Gastrocnemius medialis (tissue), 4 donors: Measurements from ENCODE around the gene MRAS. TPM values are rescaled to one million over a fixed set of nuclear protein-coding genes. Genes with fewer than 3 reads are reported as not detected.

Source experiments
- ATAC-seq, 2 donors: fragments of 150-250 bp; one replicate each; pipeline ENCODE4 v1.9.1; 2016
- DNase-seq, 2 donors: peaks; one replicate each; pipeline ENCODE4 v3.0.0-alpha.2; 2019
- H3K27ac ChIP-seq, 4 donors: fragments of 200-600 bp; sonication (generic); 1 replicate in 1 of 4; 2 replicates in 3 of 4; pipeline ENCODE4 v1.5.1; 2016 to 2018; ENCODE audit warnings: mild to moderate bottlenecking in 2 of 4, moderate library complexity in 1 of 4
- H3K27me3 ChIP-seq, 3 donors: fragments of 200-600 bp; sonication (generic) in 2 of 3; 1 replicate in 1 of 3; 2 replicates in 2 of 3; pipeline versions ENCODE4 v1.5.1 to v1.6.0; 2016 to 2019; ENCODE audit warnings: mild to moderate bottlenecking in 1 of 3, moderate library complexity in 1 of 3
- H3K36me3 ChIP-seq, 2 donors: fragments of 200-600 bp; sonication (generic) in 1 of 2; one replicate each; pipeline ENCODE4 v1.5.1; 2017 to 2018
- H3K4me1 ChIP-seq, 2 donors: fragments of 200-600 bp; sonication (generic) in 1 of 2; one replicate each; pipeline ENCODE4 v1.5.1; 2016 to 2017; ENCODE audit warnings: mild to moderate bottlenecking in 2 of 2
- H3K4me3 ChIP-seq, 4 donors: fragments of 200-600 bp; sonication (generic) in 3 of 4; 1 replicate in 1 of 4; 2 replicates in 3 of 4; pipeline ENCODE4 v1.5.1; 2016 to 2019; ENCODE audit warnings: mild to moderate bottlenecking in 2 of 4
- H3K9me3 ChIP-seq, 3 donors: fragments of 200-600 bp; sonication (generic) in 2 of 3; 1 replicate in 1 of 3; 2 replicates in 2 of 3; pipeline ENCODE4 v1.5.1; 2016 to 2019
- CTCF ChIP-seq, 5 experiments: fragments of 450-650 bp in 3 of 5; fragments of 200-600 bp in 2 of 5; sonication (generic) in 2 of 5; IDR thresholded peaks in 4 of 5; conservative IDR thresholded peaks in 1 of 5; 1 replicate in 4 of 5; 2 replicates in 1 of 5; pipeline ENCODE4 v1.5.1; 2016 to 2019; ENCODE audit warnings: antibody characterized with exemption in 5 of 5, mild to moderate bottlenecking in 3 of 5, moderate library complexity in 3 of 5
- POLR2A ChIP-seq, 2 donors: fragments of 450-650 bp; IDR thresholded peaks; one replicate each; pipeline ENCODE4 v1.6.1; 2017; ENCODE audit warnings: antibody characterized with exemption in 2 of 2, mild to moderate bottlenecking in 2 of 2, moderate library complexity in 2 of 2
- in situ Hi-C, 4 donors: fragments of 200-750 bp; cut with MboI; loops; one replicate each; pipeline versions ENCODE4 v1.15.0 to v1.8.0; 2017; ENCODE audit warnings: low sequenced_read_pairs in 4 of 4
- intact Hi-C: fragments of 100-400 bp; cut with DNase I; formaldehyde crosslinking; loops from one replicate; pipeline ENCODE4 v1.15.1; 2023; ENCODE audit warnings: low total_unique reads
- total RNA-seq, 4 donors: library from RNA; depleted of rRNA; stranded (reverse); fragments of >200 nt; gene quantifications; one replicate each; pipeline versions ENCODE4 v1.1.0 to v1.2.3, GENCODE V29; 2016

MRAS gene
- total RNA-seq, 4 donors from 2014 or later = 45.8 to 149 (median 57.7) TPM

- in situ Hi-C loops = no loop called here
- Histone ChIP-seq H3K27ac (peak overlapping the region in 2 of 4 donors; percentile 18 to 57), H3K36me3 (no peaks in the 10 kb centered on the region), H3K4me3 (no peak overlapping the region), H3K4me1 (peaks cover 48 to 50% of the 10 kb centered on the region in 2 donors), H3K9me3 (no peaks in the 10 kb centered on the region), H3K27me3 (no peaks in the 10 kb centered on the region)
- no peak for DNase-seq
- ATAC-seq = no peak
- TF ChIP-seq POLR2A (IDR thresholded peaks at IDR 0.05) = no peak
- TF ChIP-seq CTCF (IDR thresholded peaks at IDR 0.05 in 4 of 5, conservative IDR thresholded peaks at IDR 0.05 in 1 of 5) = no peak
- intact Hi-C loops = no loop called here
Measured at GRCh38 chr3:138370321-138370720, 21.9 kb downstream of the MRAS start.

DNA sequence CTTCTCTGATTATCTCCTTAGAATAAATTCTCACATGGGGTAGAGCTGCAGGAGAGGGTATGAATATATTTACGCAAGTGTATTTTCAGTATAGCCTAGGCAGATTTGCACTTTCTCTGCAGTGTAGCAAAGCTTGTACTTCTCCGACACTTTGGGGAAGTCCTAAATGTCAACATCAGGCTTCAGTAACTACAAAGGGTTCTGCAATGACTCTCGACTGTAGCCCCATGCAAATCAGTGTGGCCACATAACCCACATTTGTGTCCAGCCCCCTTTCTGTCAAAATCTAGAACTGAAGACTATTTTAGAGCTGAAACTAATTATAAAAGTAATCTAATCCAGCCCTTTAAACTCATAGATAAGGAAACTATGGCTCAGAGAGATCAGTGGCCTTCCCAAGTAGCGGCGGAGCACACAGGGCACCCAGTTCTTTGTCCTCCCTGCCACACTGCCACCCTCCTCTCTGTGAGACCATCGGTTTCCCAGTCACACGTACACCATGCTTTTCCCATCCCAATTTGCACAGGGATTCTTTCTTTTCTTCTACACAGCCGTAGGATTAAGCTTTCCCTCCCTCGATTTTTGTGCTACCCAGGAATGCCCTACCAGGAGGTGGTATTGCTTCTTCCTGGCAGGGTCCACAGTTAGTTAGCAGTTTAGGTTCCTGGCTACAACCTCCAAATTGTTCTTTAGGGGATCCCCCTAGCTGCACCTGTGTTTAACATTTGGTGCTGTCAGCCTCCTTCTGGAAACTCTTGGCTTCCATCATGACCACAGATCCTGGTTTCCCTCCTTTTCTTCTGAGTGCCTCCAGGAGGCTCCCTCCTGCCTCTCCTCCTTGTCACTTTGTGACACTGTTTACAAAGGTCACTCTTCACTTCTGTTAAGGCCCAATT, 22.9 kb downstream of the MRAS start:
- H3K27ac ChIP-seq = peak overlapping the region in 2 of 4 donors; percentile 7 to 15
- intact Hi-C loops (no loop called here), in situ Hi-C loops (no loop called here)
- no peaks in the 10 kb centered on the region for H3K9me3 ChIP-seq
- no peak for TF ChIP-seq CTCF (IDR thresholded peaks at IDR 0.05 in 4 of 5, conservative IDR thresholded peaks at IDR 0.05 in 1 of 5)
- no peak for TF ChIP-seq POLR2A (IDR thresholded peaks at IDR 0.05)
- H3K27me3 ChIP-seq = no peaks in the 10 kb centered on the region
- ATAC-seq (no peak), DNase-seq (no peak)
- H3K4me3 ChIP-seq = no peak overlapping the region
- H3K4me1 ChIP-seq = peaks cover 51% of the 10 kb centered on the region in 2 donors
- no peaks in the 10 kb centered on the region for H3K36me3 ChIP-seq

GRCh38 chr3:138373087-138373735, 24.8 kb downstream of the MRAS start:
- Histone ChIP-seq H3K9me3 (no peaks in the 10 kb centered on the region), H3K4me1 (peaks cover 52 to 57% of the 10 kb centered on the region in 2 donors), H3K36me3 (peaks cover 0 to under 1% of the 10 kb centered on the region in 2 donors), H3K4me3 (no peak overlapping the region), H3K27me3 (no peaks in the 10 kb centered on the region), H3K27ac (peak overlapping the region in 1 of 4 donors; percentile 39)
- intact Hi-C loops (no loop called here), in situ Hi-C loops (no loop called here)
- ATAC-seq (no peak), DNase-seq (no peak)
- TF ChIP-seq CTCF (IDR thresholded peaks at IDR 0.05 in 4 of 5, conservative IDR thresholded peaks at IDR 0.05 in 1 of 5) = no peak
- TF ChIP-seq POLR2A (IDR thresholded peaks at IDR 0.05) = no peak

- intact Hi-C loops = no loop called here
- DNase-seq (no peak), ATAC-seq (no peak)
- in situ Hi-C loops = no loop called here
- H3K4me3 ChIP-seq = no peak overlapping the region
- peaks cover 54 to 57% of the 10 kb centered on the region in 2 donors for H3K4me1 ChIP-seq
- TF ChIP-seq POLR2A (IDR thresholded peaks at IDR 0.05) (no peak), CTCF (IDR thresholded peaks at IDR 0.05 in 4 of 5, conservative IDR thresholded peaks at IDR 0.05 in 1 of 5) (no peak)
- peaks cover 0 to 4% of the 10 kb centered on the region in 2 donors for H3K36me3 ChIP-seq
- peak overlapping the region in 1 of 4 donors; percentile 39 for H3K27ac ChIP-seq
- no peaks in the 10 kb centered on the region for H3K27me3 ChIP-seq
- H3K9me3 ChIP-seq = no peaks in the 10 kb centered on the region
Measured at GRCh38 chr3:138373736-138374094, 25.3 kb downstream of the MRAS start.
